Gastroesophageal sphincter (tissue), 2 donors: ENCODE results near the gene AGAP3.

ENCODE experiments used
- EP300 ChIP-seq: sonication (generic); formaldehyde crosslinking; IDR thresholded peaks from one replicate; pipeline ENCODE4 v1.6.1; 2017; ENCODE audit warnings: antibody characterized with exemption, mild to moderate bottlenecking
- POLR2AphosphoS5 ChIP-seq: sonication (generic); formaldehyde crosslinking; IDR thresholded peaks from one replicate; pipeline ENCODE4 v1.6.1; 2017; ENCODE audit warnings: antibody characterized with exemption

- TF ChIP-seq POLR2AphosphoS5 = no peak
- no peak for TF ChIP-seq EP300
These were observed 9.7 kb downstream of the AGAP3 start for GRCh38 chr7:151095828-151096475.
